GM12873 (cell line): ENCODE data around the gene CD163.

Source experiments
- TF ChIP-seq, protein P1 (sequence below): IDR thresholded peaks from 2 replicates; pipeline ENCODE4 v1.5.1; 2012; ENCODE audit warnings: low read depth, mild to moderate bottlenecking, moderate library complexity, low read length, control low read depth; ENCODE audit not compliant: insufficient read depth; ENCODE audit errors: missing control alignments

Gene CD163

DNA sequence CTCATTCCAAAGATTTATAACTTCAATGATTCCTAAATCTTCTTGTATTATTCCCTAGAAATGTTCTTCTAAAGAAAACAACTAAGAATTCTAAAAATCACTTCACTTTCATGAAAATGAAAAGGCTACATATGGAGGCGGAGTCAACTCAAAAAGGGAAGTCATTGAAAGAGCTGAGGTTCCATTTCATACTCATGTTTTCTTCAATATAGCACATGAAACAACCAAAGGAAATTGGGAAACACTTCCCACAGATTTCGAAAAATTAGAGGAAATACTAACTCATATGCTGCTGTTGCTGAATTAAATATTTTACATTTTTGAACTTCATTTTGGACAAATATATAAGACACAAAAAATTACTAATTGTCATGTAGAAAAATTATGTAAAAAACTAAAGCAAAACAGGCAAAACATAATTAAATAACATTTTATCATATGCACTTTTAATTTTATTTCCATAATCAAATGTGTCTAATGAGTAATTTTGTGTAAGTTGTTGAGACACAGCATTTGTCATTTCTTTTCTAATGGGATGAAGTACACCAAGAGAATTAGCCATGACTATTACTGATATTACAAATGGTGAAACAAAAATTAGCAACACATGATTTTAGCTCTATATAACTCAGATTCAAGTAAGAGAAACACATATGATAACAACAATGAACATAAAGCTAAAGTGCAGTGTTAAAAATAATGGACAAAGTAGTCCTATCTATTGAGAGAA lies at the start of gene CD163:
CD163 (minus strand) TSS at position 92 of the 730 bp plus-strand sequence; CDS start at position 5, 87 bp downstream.
- TF ChIP-seq, protein P1, sequence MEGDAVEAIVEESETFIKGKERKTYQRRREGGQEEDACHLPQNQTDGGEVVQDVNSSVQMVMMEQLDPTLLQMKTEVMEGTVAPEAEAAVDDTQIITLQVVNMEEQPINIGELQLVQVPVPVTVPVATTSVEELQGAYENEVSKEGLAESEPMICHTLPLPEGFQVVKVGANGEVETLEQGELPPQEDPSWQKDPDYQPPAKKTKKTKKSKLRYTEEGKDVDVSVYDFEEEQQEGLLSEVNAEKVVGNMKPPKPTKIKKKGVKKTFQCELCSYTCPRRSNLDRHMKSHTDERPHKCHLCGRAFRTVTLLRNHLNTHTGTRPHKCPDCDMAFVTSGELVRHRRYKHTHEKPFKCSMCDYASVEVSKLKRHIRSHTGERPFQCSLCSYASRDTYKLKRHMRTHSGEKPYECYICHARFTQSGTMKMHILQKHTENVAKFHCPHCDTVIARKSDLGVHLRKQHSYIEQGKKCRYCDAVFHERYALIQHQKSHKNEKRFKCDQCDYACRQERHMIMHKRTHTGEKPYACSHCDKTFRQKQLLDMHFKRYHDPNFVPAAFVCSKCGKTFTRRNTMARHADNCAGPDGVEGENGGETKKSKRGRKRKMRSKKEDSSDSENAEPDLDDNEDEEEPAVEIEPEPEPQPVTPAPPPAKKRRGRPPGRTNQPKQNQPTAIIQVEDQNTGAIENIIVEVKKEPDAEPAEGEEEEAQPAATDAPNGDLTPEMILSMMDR, result no peak

DNA sequence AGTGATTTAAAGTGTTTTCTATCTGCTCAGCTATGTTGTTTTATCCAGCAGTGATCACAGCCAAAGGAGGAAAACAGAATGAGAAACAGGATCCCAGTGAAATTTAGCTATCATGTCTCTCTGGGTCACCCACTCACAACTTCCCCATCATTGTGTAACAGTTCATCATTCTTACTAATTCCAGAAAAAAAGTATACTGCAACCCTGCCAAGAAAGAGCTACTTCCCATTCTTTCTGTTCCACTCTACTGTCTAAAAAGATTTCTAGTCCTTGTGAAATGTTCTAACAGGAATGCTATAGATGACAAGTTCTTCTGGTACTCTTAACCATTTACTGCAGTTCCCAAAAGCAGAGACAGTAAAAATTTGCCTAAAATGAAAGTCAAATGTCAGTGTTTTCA lies 39.2 kb upstream of the CD163 start:
- TF ChIP-seq, protein P1, result no peak

DNA sequence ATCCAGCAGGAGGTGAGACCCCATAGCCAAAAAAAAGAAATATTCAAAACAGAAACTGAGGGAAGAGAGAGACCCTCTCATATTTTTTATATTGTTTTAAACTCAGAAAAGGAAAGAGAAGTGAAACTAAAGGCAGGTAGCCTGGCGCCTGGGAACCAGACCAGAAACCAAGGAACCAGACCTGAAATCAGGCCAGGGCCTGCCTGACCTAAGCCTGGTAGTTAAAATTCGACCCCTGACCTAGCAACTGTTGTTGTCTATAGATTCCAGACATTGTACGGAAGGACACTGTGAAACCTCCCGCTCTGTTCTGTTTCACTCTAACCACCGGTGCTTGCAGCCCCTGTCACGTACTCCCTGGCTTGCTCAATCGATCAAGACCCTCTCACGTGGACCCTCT lies 38.5 kb upstream of the CD163 start:
- TF ChIP-seq, protein P1, result no peak

DNA sequence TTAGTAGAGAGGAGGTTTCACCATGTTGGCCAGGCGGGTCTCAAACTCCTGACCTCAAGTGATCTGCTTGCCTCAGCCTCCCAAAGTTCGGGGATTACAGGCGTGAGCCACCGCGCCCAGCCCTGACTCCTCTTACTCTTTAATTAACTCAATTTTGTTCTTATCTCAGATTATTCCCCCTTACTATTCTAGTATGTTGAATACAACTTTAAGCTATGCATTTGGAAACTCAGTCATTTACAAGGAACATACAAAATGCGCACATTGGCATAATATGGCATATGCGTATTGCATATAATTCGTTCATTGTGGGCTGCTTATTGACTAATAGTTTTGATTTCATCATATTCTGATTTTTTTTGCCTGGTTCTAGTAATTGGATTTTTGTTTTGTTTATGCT lies 10.8 kb upstream of the CD163 start:
- TF ChIP-seq, protein P1, result no peak

DNA sequence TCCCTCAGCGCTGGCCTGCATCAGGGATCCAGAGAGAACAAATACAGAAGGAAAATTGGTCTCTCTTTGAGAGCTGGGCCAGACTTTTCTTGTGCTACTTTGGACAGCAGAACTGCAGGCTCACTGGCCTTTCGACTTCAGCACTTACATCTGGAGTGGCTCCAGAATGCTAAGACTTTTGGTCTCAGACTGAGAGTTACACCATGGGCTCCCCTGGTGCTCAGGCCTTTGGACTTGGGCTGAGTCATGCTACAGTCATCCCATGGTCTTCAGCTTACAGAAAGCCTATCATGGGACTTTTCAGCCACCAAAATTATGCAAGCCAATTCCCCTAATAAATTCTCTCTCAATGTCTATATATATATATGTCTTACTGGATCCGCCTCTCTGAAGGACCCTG lies 9.0 kb upstream of the CD163 start:
- TF ChIP-seq, protein P1, result no peak

DNA sequence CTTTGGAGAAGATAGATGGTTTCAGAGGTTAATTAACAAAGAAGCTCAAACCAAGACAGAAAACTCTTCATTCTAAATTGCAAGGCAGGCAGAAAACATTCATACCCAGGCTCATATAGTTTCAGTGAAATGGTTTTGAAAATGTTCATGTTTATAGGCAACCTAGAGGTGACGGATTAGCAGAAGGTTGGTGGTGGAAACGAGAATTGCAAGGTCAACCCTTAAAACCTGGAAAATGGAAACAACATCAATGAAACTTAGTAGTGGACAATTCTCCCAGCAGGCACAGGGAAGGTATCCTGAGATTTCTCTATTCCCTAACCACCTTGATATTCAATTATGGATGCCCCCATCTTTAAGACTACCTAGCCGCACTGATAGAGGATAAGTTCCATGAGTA lies 965 bp downstream of the CD163 start:
- TF ChIP-seq, protein P1, result no peak

DNA sequence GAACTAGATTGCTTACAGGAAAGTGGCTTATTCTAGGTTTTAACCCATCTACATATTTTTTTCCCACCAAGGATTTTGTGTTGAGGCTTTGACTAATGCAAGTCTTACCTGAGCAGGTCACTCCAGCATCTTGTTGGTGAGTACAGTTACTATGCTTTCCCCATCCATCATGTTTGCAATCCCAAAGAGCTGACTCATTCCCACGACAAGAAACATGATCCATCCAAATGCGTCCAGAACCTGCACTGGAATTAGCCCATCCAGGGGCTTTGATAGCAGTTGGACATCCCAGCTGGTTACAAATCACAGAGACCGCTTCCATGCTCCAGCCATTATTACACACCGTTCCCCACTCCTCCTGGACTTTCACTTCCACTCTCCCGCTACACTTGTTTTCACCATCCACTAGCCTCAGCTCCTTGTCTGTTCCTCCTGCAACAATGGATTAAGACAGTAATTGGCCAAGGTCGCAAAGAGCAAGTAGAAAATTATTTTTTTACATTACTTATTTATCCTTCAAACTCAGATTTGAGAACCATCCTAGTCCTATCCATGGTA lies 2.5 kb downstream of the CD163 start:
- TF ChIP-seq, protein P1, result no peak
